OCI-LY3 (cell line): ENCODE data around the gene LMNB1.

ENCODE experiments used
- CTCF ChIP-seq: fragments of 200-600, 300-600 bp; sonication (generic); IDR thresholded peaks from 2 replicates; pipeline ENCODE4 v1.5.1; 2014; ENCODE audit warnings: antibody characterized with exemption, low read length, low read depth
- EZH2phosphoT487 ChIP-seq: fragments of 200-600 bp; shearing (Covaris generic); IDR thresholded peaks from 2 replicates; pipeline ENCODE4 v1.6.1; 2018; ENCODE audit warnings: antibody characterized with exemption, mixed run types, low read depth

GRCh38 chr5:126746290-126746689 is 30.6 kb upstream of the LMNB1 start:
- no peak for TF ChIP-seq CTCF
- no peak for TF ChIP-seq EZH2phosphoT487
